Fibroblast of lung (primary cell): Measurements from ENCODE around the gene DYNLT1. TPM values are rescaled to one million over a fixed set of nuclear protein-coding genes. Genes with fewer than 3 reads are reported as not detected.

Source experiments
- DNase-seq, 2 donors: peaks; one replicate each; pipeline versions ENCODE4 v3.0.0 to v3.0.0-alpha.2; 2010; ENCODE audit warnings: low read depth in 2 of 2
- H2AFZ ChIP-seq: 2 replicates; pipeline ENCODE4 v1.5.1; 2012; ENCODE audit warnings: low read length, control low read depth, inconsistent platforms
- H3K27ac ChIP-seq: 2 replicates; pipeline ENCODE4 v1.5.1; 2011; ENCODE audit warnings: low read length, control low read depth; ENCODE audit not compliant: insufficient read depth
- H3K27me3 ChIP-seq: 2 replicates; pipeline ENCODE4 v1.5.1; 2011; ENCODE audit warnings: mild to moderate bottlenecking, low read length; ENCODE audit not compliant: control insufficient read depth, insufficient read depth
- H3K36me3 ChIP-seq: 2 replicates; pipeline ENCODE4 v1.5.1; 2011; ENCODE audit warnings: low read length; ENCODE audit not compliant: control insufficient read depth, insufficient read depth
- H3K4me1 ChIP-seq: 2 replicates; pipeline ENCODE4 v1.5.1; 2011; ENCODE audit warnings: low read length; ENCODE audit not compliant: control insufficient read depth, insufficient read depth; ENCODE audit errors: extremely low read depth
- H3K4me2 ChIP-seq: 2 replicates; pipeline ENCODE4 v1.5.1; 2011; ENCODE audit warnings: low read length, control low read depth; ENCODE audit not compliant: insufficient read depth; ENCODE audit errors: extremely low read depth
- H3K4me3 ChIP-seq, 4 experiments: fragments of 200-600 bp in 1 of 4; sonication (generic) in 1 of 4; replicated peaks in 1 of 4; 2 replicates each; pipeline ENCODE4 v1.5.1; 2011 to 2016; ENCODE audit warnings: low read length in 4 of 4, low read depth in 3 of 4, mild to moderate bottlenecking in 3 of 4, control low read depth in 2 of 4, inconsistent platforms in 1 of 4, mixed read lengths in 1 of 4; ENCODE audit not compliant: insufficient read depth in 1 of 4; ENCODE audit errors: control extremely low read depth in 1 of 4
- H3K79me2 ChIP-seq: 2 replicates; pipeline ENCODE4 v1.5.1; 2012; ENCODE audit warnings: mild to moderate bottlenecking, low read length, inconsistent platforms; ENCODE audit not compliant: control insufficient read depth, insufficient read depth
- H3K9ac ChIP-seq: 2 replicates; pipeline ENCODE4 v1.5.1; 2011; ENCODE audit warnings: mild to moderate bottlenecking, low read length, control low read depth; ENCODE audit not compliant: insufficient read depth
- H3K9me3 ChIP-seq: 2 replicates; pipeline ENCODE4 v1.5.1; 2012; ENCODE audit warnings: low read depth, low read length; ENCODE audit not compliant: control insufficient read depth, insufficient read depth
- H4K20me1 ChIP-seq: 2 replicates; pipeline ENCODE4 v1.5.1; 2011; ENCODE audit warnings: low read length; ENCODE audit not compliant: control insufficient read depth, insufficient read depth; ENCODE audit errors: extremely low read depth
- EZH2 ChIP-seq: IDR thresholded peaks from 2 replicates; pipeline ENCODE4 v1.5.1; 2012; ENCODE audit warnings: low read length, control low read depth, mild to moderate bottlenecking; ENCODE audit errors: missing control alignments
- polyA plus RNA-seq, 2 donors: library from polyadenylated mRNA; depleted of rRNA in 1 of 2; stranded (reverse) in 1 of 2; unstranded in 1 of 2; fragments of >200 nt; gene quantifications; 2 replicates each; pipeline ENCODE4 v1.2.1, GENCODE V29; 2011 to 2012; ENCODE audit warnings: missing spikeins in 1 of 2
- total RNA-seq: library from RNA; depleted of rRNA; stranded (reverse); fragments of >200 nt; gene quantifications from 2 replicates; pipeline ENCODE4 v1.2.1, GENCODE V29; 2014
- TF ChIP-seq, protein P1 (sequence below), 2 donors: IDR thresholded peaks in 1 of 2; conservative IDR thresholded peaks in 1 of 2; 1 replicate in 1 of 2; 2 replicates in 1 of 2; pipeline ENCODE4 v1.5.1; 2011 to 2012; ENCODE audit warnings: low read length in 2 of 2, control low read depth in 1 of 2, inconsistent platforms in 1 of 2, low read depth in 1 of 2, mild to moderate bottlenecking in 1 of 2

DYNLT1 gene
- total and polyA plus RNA-seq, 2 donors (not counting 1 experiment from before 2014, with no cell fraction given) = 92.3 to 296 TPM

- H3K4me1 ChIP-seq = peaks cover 15% of the 10 kb centered on the region
- no peak overlapping the region for H3K4me2 ChIP-seq
- H3K4me3 ChIP-seq = no peak overlapping the region
- DNase-seq = no peak
- H3K27me3 ChIP-seq = no peaks in the 10 kb centered on the region
- no peak overlapping the region for H2AFZ ChIP-seq
- H3K36me3 ChIP-seq = peaks cover 13% of the 10 kb centered on the region
- H3K79me2 ChIP-seq = no peaks in the 10 kb centered on the region
- no peaks in the 10 kb centered on the region for H3K9me3 ChIP-seq
- H4K20me1 ChIP-seq = no peaks in the 10 kb centered on the region
- TF ChIP-seq EZH2 = no peak
- TF ChIP-seq, protein P1, sequence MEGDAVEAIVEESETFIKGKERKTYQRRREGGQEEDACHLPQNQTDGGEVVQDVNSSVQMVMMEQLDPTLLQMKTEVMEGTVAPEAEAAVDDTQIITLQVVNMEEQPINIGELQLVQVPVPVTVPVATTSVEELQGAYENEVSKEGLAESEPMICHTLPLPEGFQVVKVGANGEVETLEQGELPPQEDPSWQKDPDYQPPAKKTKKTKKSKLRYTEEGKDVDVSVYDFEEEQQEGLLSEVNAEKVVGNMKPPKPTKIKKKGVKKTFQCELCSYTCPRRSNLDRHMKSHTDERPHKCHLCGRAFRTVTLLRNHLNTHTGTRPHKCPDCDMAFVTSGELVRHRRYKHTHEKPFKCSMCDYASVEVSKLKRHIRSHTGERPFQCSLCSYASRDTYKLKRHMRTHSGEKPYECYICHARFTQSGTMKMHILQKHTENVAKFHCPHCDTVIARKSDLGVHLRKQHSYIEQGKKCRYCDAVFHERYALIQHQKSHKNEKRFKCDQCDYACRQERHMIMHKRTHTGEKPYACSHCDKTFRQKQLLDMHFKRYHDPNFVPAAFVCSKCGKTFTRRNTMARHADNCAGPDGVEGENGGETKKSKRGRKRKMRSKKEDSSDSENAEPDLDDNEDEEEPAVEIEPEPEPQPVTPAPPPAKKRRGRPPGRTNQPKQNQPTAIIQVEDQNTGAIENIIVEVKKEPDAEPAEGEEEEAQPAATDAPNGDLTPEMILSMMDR (conservative IDR thresholded peaks at IDR 0.05 in 1 of 2, IDR thresholded peaks at IDR 0.05 in 1 of 2; ENCODE audit: low read depth in 1 of 2, low read length in 2 of 2) = no peak
- no peak overlapping the region for H3K9ac ChIP-seq
- no peak overlapping the region for H3K27ac ChIP-seq
Measured at GRCh38 chr6:158627168-158627939, 17.2 kb downstream of the DYNLT1 start.

GRCh38 chr6:158626360-158627167 is 18.0 kb downstream of the DYNLT1 start:
- no peaks in the 10 kb centered on the region for H4K20me1 ChIP-seq
- H3K4me2 ChIP-seq = no peak overlapping the region
- H3K79me2 ChIP-seq = no peaks in the 10 kb centered on the region
- DNase-seq = no peak
- H3K4me1 ChIP-seq = peaks cover 13% of the 10 kb centered on the region
- H3K36me3 ChIP-seq = peaks cover 13% of the 10 kb centered on the region
- no peaks in the 10 kb centered on the region for H3K9me3 ChIP-seq
- H3K27me3 ChIP-seq = no peaks in the 10 kb centered on the region
- no peak for TF ChIP-seq EZH2
- TF ChIP-seq, protein P1 (conservative IDR thresholded peaks at IDR 0.05 in 1 of 2, IDR thresholded peaks at IDR 0.05 in 1 of 2; ENCODE audit: low read depth in 1 of 2, low read length in 2 of 2) = no peak
- H2AFZ ChIP-seq = no peak overlapping the region
- H3K27ac ChIP-seq = no peak overlapping the region
- H3K4me3 ChIP-seq = no peak overlapping the region
- H3K9ac ChIP-seq = no peak overlapping the region

- Histone ChIP-seq H3K9me3 (no peaks in the 10 kb centered on the region), H3K27ac (no peak overlapping the region), H3K4me2 (no peak overlapping the region), H3K9ac (no peak overlapping the region), H3K4me3 (no peak overlapping the region), H2AFZ (no peak overlapping the region), H3K79me2 (no peaks in the 10 kb centered on the region), H3K4me1 (peaks cover 6% of the 10 kb centered on the region), H4K20me1 (no peaks in the 10 kb centered on the region), H3K27me3 (no peaks in the 10 kb centered on the region), H3K36me3 (peaks cover 13% of the 10 kb centered on the region)
- TF ChIP-seq, protein P1 (conservative IDR thresholded peaks at IDR 0.05 in 1 of 2, IDR thresholded peaks at IDR 0.05 in 1 of 2; ENCODE audit: low read depth in 1 of 2, low read length in 2 of 2) = no peak
- TF ChIP-seq EZH2 = no peak
- no peak for DNase-seq
Measured at GRCh38 chr6:158625881-158626305, 18.6 kb downstream of the DYNLT1 start.
